Cardiac muscle cell (in vitro differentiated cells and primary cell): ENCODE measurements around the gene NR2C1. TPM values are rescaled to one million over a fixed set of nuclear protein-coding genes. Genes with fewer than 3 reads are reported as not detected.

ENCODE experiments used
- DNase-seq, 2 donors: peaks; one replicate each; pipeline versions ENCODE4 v3.0.0 to v3.0.0-alpha.2; 2010 to 2017; ENCODE audit warnings: low read depth in 1 of 2, low spot score in 1 of 2
- H3K27ac ChIP-seq: fragments of 200-600 bp; sonication (generic); 2 replicates; pipeline ENCODE4 v1.5.1; 2016
- H3K27me3 ChIP-seq: fragments of 200-600 bp; sonication (generic); 2 replicates; pipeline ENCODE4 v1.6.0; 2016; ENCODE audit warnings: control low read depth
- H3K36me3 ChIP-seq: fragments of 200-600 bp; sonication (generic); 2 replicates; pipeline ENCODE4 v1.5.1; 2016; ENCODE audit warnings: control low read depth
- H3K4me1 ChIP-seq: fragments of 200-600 bp; sonication (generic); 2 replicates; pipeline ENCODE4 v1.8.1; 2017; ENCODE audit warnings: low read depth, mild to moderate bottlenecking, mixed run types
- H3K4me3 ChIP-seq: fragments of 200-600 bp; sonication (generic); 2 replicates; pipeline ENCODE4 v1.5.1; 2016; ENCODE audit warnings: mild to moderate bottlenecking
- H3K9me3 ChIP-seq: fragments of 200-600 bp; sonication (generic); 2 replicates; pipeline ENCODE4 v1.5.1; 2017; ENCODE audit warnings: low read depth, mild to moderate bottlenecking, control low read depth
- CTCF ChIP-seq: IDR thresholded peaks from 2 replicates; pipeline ENCODE4 v1.5.1; 2012; ENCODE audit warnings: low read depth, mild to moderate bottlenecking, low read length
- polyA plus RNA-seq: library from polyadenylated mRNA; unstranded; fragments of >200 nt; fragmentation: Nextera tagmentation; extraction: Ambion mirVana; gene quantifications from 2 replicates; pipeline ENCODE4 v1.2.1, GENCODE V29; 2016
- total RNA-seq: library from RNA; depleted of rRNA; stranded (reverse); fragments of >200 nt; gene quantifications from 2 replicates; pipeline ENCODE4 v1.2.3, GENCODE V29; 2016

NR2C1 gene
- total and polyA plus RNA-seq, 2 experiments from 2014 or later = 38.1 to 113 TPM

GRCh38 chr12:94983321-94983720 lies 90.1 kb downstream of the NR2C1 start:
- Histone ChIP-seq H3K4me1 (no peaks in the 10 kb centered on the region), H3K27ac (no peak overlapping the region), H3K36me3 (no peaks in the 10 kb centered on the region), H3K4me3 (no peak overlapping the region), H3K9me3 (no peaks in the 10 kb centered on the region), H3K27me3 (no peaks in the 10 kb centered on the region)
- no peak for TF ChIP-seq CTCF
- DNase-seq = no peak

- DNase-seq = no peak
- H3K9me3 ChIP-seq = no peaks in the 10 kb centered on the region
- H3K27me3 ChIP-seq = no peaks in the 10 kb centered on the region
- no peaks in the 10 kb centered on the region for H3K4me1 ChIP-seq
- H3K36me3 ChIP-seq = no peaks in the 10 kb centered on the region
- H3K4me3 ChIP-seq = no peak overlapping the region
- H3K27ac ChIP-seq = no peak overlapping the region
- no peak for TF ChIP-seq CTCF
Measured at GRCh38 chr12:94982456-94982855, 91.0 kb downstream of the NR2C1 start.

GRCh38 chr12:94980577-94980976 lies 92.8 kb downstream of the NR2C1 start:
- DNase-seq = peak in 1 of 2 donors; percentile 42
- TF ChIP-seq CTCF = peak; percentile 21
- Histone ChIP-seq H3K4me3 (no peak overlapping the region), H3K36me3 (no peaks in the 10 kb centered on the region), H3K4me1 (no peaks in the 10 kb centered on the region), H3K27me3 (no peaks in the 10 kb centered on the region), H3K9me3 (no peaks in the 10 kb centered on the region), H3K27ac (no peak overlapping the region)

GRCh38 chr12:94979941-94980340 lies 93.5 kb downstream of the NR2C1 start:
- H3K27me3 ChIP-seq = no peaks in the 10 kb centered on the region
- H3K36me3 ChIP-seq = no peaks in the 10 kb centered on the region
- no peaks in the 10 kb centered on the region for H3K4me1 ChIP-seq
- TF ChIP-seq CTCF = no peak
- H3K9me3 ChIP-seq = no peaks in the 10 kb centered on the region
- H3K4me3 ChIP-seq = no peak overlapping the region
- DNase-seq = no peak
- H3K27ac ChIP-seq = no peak overlapping the region

GRCh38 chr12:94977766-94978468 lies 95.5 kb downstream of the NR2C1 start:
- Histone ChIP-seq H3K27me3 (no peaks in the 10 kb centered on the region), H3K9me3 (no peaks in the 10 kb centered on the region), H3K4me1 (no peaks in the 10 kb centered on the region), H3K36me3 (no peaks in the 10 kb centered on the region), H3K4me3 (no peak overlapping the region), H3K27ac (no peak overlapping the region)
- TF ChIP-seq CTCF = no peak
- DNase-seq = no peak
